NCI-H1417 treated with DMSO at 0.1 percent for 48 hours (cell line): Measurements from ENCODE around the gene HELZ.
"Not testable (repeated sequence)": the region's sequence is repeated elsewhere in the genome, so short reads cannot be mapped to it uniquely, and the experiment has no call there.

ENCODE experiments used
- DNase-seq: peaks from one replicate; lab custom pipeline; 2025; lab: John Stamatoyannopoulos, UW

Gene HELZ

DNA sequence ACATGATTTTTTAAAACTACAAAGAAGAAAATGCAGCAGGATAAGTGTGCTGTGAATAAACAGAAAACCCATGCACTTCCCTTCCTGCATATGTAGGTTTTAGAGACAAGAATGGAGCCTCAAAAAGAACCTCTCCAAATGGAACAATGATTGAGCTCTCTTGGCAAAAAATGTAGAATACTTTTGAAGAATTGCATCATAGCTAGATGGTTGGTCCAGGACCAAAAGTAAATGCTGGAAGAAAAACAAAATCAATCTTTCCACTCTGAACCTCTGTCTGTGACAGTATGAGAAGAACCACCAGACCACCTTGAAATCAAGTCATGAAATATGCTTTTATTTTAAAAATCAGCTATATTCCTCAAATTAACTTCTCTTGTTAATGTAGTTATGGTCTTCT is 17.5 kb downstream of the HELZ start:
- no peak for DNase-seq

GRCh38 chr17:67225316-67225715 is 19.7 kb downstream of the HELZ start:
- no peak for DNase-seq

GRCh38 chr17:67224736-67225135 is 20.3 kb downstream of the HELZ start:
- no peak for DNase-seq

- DNase-seq = no peak
Observed at GRCh38 chr17:67223924-67224323, 21.1 kb downstream of the HELZ start.

DNA sequence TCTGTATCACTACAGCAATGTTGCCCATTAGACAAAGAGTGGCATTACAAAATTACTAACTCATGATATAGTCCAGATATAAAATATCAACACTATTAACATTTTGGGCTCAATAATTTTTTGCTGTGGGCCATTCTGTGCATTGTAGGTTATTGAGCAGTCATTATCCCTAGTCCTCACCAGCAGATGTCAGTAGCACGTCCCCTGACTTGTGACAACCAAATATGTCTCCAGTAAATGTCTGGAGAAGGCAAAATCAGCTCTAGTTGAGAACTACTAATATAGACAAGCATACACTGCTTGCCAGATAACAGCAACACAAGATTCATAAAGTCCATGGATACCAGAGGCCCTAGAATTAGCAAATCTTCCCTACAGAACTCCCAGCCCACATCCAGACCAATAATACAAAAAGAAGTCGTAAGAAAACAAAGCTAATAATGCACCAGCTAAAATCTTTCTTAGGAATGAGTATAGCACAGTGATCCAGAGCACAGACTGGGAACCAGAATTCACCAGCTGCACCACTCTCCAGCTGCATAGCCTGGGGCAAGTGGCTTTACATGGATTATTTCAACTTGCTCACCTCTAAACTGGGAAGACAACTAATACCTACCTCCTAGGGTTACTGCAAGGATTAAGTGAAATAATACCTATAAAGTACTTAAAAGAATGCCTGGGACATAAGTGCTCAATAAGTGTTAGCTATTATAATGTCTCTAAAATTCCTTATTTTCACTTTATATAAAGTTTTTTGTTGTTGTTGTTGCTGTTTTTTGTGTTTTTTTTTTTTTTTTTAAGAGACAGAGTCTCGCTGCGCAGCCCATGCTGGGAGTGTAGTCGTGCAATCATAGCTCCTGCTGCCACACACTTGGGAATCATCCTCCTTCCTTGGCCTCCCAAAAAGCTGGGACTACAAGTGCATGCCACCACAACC is 23.7 kb downstream of the HELZ start:
- no peak for DNase-seq

DNA sequence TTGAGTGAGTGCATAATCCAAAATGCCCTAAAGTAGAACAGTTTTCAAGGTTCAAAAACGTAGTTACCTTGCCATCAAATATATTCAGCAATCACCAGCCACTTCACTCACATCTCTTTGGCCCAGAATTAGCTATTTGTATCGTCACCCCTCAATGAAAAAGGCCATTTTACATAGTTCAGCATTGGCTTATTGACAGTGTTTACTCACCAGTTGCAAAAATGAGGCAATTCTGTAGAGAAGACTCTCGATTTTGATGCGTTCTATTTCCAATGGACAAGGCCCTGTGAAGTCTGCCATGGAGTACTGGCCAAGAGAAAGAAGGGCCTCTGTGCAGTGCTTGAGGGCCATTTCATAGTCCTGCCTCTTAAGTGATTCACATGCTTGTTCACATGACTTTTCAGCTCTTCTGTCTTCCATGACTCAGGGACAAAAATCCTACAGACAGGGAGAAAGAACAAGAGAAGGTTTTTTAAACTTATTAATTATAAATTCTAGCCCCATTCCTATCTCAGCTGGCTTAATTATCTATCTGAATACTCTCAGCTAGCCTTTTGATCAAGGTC is 26.5 kb downstream of the HELZ start:
- DNase-seq = no peak

DNA sequence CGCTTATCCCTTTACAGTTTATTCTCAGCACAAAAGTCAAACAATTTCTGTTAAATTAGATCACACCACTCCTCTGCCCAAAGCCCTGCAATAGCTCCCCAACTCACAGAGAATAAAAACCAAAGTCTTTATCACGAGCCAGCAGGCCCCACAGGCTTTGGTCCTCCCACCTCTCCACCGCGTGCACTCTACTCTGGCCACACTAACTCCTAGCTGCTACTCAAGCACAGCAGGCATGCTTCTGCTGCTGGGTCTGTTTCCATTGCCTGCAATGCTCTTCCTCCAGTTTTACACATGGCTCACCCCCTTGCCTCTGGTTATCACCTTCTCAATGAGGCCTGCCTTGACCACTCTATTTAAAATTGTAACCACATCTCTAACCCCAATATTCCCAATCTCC is 27.6 kb downstream of the HELZ start:
- no peak for DNase-seq

GRCh38 chr17:67216578-67217320 is 28.2 kb downstream of the HELZ start:
- no peak for DNase-seq

DNA sequence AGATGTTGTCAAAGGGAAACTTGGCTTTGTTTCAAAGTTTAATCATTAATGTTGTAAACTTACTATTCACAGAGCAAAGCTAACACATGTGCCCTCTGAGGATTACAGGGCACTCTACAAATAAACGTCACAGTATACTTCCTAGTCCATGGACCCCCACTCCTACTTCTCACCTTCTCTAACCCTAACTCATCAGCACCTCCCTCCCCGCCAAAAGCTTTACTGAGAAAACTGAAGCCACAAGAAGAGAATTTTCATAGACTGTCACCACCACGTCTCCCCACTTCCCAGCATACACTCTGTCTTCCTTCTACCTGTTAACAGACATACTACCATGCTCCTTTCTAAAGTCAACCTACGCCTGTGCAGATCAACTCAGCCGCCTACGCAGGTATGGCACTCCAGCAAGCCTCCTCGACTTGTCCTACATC is 29.0 kb downstream of the HELZ start:
- DNase-seq = no peak

GRCh38 chr17:67212714-67213417 is 32.1 kb downstream of the HELZ start:
- no peak for DNase-seq

DNA sequence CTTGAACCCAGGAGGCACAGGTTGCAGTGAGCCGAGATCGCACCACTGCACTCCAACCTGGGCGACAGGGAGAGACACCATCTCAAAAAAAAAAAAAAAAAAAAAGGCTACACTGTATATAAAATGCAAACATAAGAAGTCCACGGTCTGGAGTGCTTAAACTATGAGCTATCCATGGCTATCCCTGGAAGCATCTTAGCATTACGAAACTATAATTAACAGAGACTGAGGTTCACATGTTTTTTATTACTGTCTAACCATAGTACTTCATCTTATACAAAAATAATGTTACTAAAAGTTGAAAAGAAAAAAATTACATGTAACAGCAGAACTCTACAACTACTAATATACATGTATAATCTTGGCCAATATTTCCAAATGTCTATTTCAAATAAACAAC is 32.8 kb downstream of the HELZ start:
- DNase-seq = no peak

- DNase-seq = no peak
Observed at GRCh38 chr17:67211742-67212141, 33.3 kb downstream of the HELZ start.

- no peak for DNase-seq
Observed at GRCh38 chr17:67210915-67211314, 34.1 kb downstream of the HELZ start.

- no peak for DNase-seq
Observed at GRCh38 chr17:67208232-67208631, 36.8 kb downstream of the HELZ start.

DNA sequence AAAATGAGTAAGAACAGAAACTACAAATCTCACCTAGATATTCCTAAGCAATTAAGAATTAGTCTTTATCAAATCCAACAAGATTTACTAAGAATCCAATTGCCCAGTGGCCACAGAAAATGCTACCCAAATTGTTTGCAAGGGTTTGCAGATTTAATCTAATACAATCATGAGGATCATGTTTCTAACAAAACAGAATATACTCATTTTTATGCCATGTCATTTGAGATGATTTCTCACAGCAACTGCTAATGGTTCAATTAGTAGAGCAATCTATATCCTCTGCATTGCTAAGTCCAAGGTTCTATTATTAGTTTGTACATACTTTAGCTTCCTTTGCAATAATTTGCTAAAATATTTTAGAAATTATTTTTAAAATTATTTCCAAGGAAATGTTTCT is 41.2 kb downstream of the HELZ start:
- DNase-seq = no peak

GRCh38 chr17:67202503-67202902 is 42.5 kb downstream of the HELZ start:
- no peak for DNase-seq

DNA sequence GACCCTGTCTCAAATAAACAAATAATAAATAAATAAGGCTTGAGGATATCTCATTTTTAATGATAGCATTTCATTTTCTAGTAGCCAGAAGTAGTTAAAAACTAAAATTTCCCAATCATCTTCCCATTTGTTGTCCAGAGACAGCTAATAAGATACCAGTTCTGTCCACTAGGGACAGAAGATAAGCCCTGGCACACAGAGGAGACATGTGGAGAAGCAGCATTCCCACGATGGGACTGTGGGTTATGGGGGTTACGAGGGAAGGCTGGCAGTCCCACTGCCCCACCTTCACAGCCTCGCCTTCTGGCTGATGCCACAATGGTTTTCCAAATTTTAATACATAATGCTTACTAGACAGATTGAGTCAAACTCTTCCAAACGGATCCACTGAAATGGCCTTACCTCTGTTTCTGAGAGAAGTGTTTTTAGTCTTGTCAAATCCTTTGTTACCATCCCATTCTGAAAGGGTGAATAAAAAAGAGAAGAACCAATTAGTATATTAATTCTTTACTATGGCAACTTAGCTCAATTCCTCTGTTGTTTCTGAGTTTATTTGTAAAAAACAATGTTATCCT is 44.2 kb downstream of the HELZ start:
- DNase-seq = no peak

GRCh38 chr17:67198131-67198530 is 46.9 kb downstream of the HELZ start:
- DNase-seq = no peak

DNA sequence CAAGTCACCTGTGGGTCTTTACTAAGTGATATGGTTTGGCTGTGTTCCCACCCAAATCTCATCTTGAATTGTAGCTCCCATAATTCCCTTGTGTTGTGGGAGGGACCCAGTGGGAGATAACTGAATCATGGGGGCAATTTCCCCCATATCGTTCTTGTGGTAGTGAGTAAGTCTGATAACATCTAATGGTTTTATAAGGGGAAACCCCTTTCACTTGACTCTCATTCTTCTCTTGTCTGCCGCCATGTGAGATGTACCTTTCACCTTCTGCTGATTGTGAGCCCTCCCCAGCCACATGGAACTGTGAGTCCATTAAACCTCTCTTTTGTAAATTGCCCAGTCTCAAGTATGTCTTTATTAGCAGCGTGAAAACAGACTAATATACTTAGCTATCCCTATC is 48.0 kb downstream of the HELZ start:
- DNase-seq = not testable (repeated sequence)

DNA sequence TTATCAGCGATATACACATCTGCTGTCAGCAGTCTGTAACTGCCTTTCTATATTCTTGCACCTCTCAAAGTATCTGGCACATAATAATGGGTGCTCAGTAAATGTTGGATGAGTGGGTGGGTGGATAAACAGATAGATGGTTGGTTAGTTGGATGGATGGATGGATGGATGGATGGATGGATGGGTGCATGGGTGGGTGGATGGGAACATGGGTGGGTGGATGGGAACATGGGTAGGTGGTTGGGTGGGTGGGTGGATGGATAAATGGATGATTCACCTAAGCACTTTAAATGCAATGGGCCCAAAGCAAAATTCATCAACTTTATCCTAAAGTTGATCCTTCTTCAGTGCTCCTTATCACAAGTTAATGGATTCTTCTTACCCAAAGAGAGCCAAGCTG is 48.6 kb downstream of the HELZ start:
- DNase-seq = no peak

GRCh38 chr17:67194134-67194533 is 50.9 kb downstream of the HELZ start:
- no peak for DNase-seq

- no peak for DNase-seq
Observed at GRCh38 chr17:67187927-67188326, 57.1 kb downstream of the HELZ start.
